HG02642 (cell line): ENCODE results near the gene CARD8.
"Not testable (repeated sequence)": the region's sequence is repeated elsewhere in the genome, so short reads cannot be mapped to it uniquely, and the experiment has no call there.

Experiments used
- ATAC-seq: cut with Tn5 transposase; IDR thresholded peaks from one replicate; pipeline ENCODE4 v1.9.1; 2021; ENCODE audit warnings: mild to moderate bottlenecking; ENCODE audit not compliant: unreplicated experiment, poor library complexity

CARD8 gene

DNA sequence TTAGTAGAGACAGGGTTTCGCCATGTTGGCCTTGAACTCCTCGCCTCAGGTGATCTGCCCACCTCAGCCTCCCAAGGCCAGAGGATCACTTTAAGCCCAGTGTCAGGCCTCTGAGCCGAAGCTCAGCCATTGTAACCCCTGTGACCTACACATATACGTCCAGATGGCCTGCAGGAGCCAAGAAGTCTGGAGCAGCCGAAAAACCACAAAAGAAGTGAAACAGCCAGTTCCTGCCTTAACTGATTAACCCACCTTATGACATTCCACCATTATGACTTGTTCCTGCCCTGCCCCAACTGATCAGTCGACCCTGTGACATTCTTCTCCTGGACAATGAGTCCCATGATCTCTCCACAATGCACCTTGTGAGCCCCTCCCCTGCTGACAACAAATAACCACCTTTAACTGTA lies 13.9 kb upstream of the CARD8 start:
- not testable (repeated sequence) for ATAC-seq

DNA sequence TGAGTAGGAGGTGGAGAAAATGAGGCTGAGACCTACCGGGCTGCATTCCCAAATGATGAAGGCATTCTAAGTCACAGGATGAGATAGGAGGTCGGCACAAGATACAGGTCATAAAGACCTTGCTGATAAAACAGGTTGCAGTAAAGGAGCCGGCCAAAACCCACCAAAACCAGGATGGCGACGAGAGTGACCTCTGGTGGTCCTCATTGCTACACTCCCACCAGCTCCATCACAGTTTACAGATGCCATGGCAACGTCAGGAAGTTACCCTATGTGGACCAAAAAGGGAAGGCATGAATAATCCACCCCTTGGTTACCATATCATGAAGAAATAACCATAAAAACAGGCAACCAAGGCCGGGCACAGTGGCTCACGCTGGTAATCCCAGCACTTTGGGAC lies 9.6 kb upstream of the CARD8 start:
- ATAC-seq = not testable (repeated sequence)

DNA sequence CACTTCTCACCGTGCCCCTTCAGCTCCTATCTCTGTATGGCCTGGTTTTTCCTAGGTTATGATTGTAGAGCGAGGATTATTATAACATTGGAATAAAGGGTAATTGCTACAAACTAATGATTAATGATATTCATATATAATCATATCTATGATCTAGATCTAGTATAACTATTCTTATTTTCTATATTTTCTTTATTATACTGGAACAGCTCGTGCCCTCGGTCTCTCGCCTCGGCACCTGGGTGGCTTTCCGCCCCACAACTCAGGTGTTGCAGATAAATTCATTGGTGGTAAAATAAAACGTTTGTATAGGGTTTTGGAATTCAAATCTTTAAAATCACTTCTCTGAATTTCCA lies 4.6 kb upstream of the CARD8 start:
- not testable (repeated sequence) for ATAC-seq

DNA sequence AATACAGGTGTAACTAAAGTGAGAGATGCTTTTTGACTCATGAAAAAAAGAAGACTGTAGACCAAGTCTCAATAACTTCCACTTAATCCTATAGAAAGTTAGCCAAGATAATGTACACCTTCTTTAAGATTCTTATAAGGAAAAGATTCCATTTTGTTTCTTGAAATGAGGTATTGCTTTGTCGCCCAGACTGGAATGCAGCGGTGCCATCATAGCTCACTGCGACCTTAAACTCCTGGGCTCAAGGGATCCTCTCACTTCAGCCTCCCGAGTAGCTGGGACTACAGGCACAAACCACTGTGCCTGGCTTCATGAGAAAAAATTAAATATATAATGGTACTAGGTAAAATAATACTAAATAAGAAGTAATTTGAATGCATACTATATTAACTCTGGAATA lies 3.3 kb upstream of the CARD8 start:
- ATAC-seq = not testable (repeated sequence)

DNA sequence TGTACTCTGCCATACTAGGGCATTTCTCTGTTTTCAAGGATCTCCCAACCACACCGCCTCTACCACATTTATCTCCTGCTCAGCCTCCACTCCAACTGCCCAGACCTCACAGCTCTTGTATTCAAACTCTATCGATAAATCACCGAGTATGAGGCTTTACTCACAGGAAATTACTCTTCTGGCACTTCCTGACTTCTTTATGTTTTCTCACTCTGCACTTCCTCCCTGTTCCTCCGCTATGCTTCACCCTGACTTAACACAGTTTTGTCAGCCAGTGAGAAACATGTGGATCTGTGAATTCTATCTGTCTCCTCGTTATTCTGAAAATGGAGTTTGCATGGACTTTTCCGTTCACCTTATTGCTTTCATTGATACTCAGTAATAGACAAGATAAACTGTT lies 2.6 kb upstream of the CARD8 start:
- ATAC-seq = no peak

DNA sequence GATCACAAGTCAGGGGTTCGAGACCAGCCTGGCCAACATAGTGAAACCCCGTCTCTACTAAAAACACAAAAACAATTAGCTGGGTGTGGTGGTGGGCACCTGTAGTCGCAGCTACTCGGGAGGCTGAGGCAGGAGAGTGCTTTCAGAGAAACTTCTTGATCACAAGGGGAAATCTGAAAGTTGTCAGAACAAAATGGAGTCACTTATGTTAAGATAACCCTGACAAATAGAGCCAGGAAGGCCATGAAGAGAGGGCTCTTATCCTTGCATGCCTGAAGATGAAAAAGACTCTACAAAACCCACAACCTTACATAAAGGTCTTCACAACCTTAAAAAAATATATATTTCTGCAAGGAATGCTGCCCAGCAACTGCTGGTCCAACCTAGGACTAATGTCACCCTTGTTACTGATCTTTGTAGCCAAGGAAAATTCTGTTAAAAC lies 1.2 kb downstream of the CARD8 start:
- ATAC-seq = no peak

DNA sequence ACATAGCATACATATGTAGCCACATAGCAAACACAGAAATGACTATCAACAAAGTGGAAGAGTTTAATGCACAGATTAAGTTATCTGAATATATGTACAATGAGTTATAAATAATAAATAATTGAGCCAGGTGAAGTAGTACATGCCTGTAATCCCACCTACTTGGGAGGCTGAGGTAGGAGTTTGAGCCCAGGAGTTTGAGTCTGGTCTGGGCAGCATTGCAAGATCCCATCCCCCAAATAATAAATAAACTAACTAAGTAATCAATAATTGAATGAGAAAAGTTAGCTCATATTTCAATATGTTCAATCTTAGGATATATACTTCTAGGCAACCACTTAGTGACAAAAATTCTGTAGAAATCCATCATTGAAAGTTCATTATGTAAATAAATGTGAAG lies 1.7 kb downstream of the CARD8 start:
- no peak for ATAC-seq

DNA sequence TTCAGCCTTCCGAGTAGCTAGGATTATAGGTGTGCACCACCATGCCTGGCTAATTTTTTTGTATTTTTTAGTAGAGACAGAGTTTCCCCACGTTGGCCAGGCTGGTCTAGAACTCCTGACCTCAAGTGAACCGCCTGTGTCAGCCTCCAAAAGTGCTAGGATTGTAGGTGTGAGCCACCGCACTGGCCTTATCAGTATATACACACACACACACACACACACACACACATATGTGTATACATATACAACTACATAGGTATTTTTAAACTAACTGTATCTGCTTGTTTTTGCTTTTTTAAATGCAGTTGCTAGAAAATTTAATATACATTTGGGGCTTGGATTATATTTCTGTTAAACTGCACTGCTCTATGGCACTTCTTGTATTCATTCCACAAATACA lies 3.1 kb downstream of the CARD8 start:
- ATAC-seq = no peak

DNA sequence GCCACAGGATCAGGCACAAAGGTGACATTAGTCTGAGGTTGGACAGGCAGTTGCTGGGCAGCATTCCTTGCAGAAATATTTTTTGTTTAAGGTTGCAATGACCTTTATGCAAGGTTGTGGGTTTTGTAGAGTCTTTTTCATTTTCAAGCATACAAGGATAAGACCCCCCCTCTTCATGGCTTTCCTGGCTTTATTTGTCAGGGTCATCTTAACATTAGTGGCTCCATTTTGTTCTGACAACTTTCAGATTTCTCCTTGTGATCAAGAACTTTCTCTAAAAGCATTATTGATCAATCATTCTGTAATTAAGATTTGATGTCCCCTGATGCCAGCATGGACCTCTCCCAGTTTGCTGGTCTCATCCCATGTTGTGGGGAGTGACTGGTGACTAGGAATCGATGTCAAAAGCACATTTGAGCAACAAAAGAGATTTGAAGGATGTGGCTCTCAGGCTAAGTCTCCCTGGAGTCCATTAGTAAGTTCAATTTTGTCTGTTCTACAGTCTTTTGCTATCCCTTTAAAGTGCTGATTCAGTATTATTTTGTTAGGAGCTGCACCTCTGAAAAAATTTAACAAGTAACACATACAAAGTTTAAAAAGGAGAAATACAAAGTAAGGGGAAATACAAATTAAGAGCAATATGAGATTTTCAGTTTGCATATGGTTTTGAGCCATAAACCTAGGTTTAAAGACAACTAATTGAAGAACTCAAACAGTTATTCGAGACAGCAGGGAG lies 5.3 kb downstream of the CARD8 start:
- ATAC-seq = no peak

DNA sequence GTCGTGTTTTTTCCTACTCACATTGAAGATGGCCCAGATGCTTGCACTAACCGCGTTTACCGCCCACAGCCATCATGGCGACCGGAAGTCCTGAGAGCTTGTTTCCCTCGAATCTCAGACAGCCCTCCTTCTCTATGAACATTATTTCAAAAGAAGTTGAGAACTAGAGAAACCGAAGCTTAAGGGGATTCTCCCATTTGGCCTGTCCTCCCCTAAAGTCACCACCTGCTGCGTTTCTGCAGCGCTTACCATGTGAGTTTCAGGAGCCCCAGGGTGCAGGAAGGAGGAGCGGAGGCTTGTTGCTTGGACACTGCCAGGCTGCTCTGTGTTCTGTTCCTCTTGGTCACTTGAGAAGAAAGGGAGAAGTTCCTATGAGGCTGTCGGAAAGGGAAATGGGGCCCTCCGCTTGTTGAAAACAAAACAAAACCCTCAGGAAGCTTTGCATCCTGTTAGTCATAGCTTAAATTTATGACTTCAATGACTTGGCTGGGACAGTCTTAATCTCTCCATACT lies 6.2 kb downstream of the CARD8 start:
- peak; percentile 83 for ATAC-seq

DNA sequence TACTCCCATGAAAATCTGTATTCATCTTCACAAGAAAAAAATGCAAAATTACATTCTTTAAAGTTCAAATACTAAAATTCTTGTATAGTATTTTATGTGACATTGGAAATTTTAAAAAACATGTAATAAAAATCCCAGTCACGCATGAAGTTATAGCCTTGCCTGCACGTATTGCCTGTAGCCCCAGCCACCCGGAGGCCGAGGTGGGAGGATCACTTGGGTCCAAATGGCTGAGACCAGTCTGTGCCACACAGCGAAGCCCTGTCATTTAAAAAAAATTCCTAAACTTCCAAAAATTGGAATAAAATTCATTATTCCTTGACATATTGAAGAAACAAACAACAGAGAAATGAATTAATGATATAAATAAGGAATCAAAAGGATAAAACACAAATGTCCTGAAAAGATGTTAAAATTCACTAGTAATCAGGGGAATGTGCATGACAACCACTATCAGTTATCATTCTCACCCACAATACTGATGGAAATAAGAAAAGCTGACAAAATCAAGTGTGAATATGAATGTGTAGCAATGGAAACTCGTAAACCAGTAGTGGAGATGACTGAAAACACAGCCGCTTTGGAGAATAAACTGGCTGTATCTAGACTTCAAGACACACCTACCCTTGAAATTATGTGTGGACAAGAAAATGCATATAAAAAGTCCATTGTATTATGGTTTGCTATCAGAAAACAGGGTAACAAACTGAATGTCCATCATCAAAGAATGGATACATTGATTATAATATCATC lies 7.5 kb downstream of the CARD8 start:
- ATAC-seq = no peak

DNA sequence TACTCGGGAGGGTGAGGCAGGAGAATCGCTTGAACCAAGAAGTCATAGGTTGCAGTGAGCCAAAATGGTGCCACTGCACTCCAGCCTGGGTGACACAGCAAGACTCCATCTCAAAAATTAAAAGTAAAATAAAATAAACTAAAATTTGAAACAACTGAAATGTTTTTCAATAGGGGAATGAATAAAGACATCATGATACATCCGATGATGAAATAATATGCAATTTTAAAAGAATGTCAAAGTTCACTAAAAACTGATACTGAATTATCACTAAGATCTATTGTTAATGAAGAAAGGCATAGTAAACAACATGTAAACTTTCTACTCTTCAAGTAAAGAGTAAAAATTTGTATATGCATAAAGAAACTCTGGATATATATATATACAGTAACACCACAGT lies 8.5 kb downstream of the CARD8 start:
- ATAC-seq = no peak

DNA sequence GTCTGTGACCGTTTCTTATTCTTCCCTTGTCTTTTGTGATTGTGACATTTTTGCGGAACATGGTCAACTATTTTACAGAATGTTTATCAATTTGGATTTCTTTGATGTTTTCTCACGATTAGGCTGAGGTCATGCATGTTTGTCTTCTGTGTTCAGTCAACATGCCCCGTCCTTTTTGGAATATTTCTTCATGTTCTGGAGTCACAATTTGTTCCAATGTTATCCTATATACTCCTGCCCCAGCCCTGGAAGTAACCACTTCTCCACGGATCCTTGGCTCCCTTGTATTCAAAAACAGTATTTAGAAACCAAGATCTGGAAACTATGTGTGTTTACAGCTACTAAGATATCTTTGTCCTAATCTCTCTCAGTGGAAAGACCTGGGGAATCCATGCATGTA lies 9.6 kb downstream of the CARD8 start:
- no peak for ATAC-seq

DNA sequence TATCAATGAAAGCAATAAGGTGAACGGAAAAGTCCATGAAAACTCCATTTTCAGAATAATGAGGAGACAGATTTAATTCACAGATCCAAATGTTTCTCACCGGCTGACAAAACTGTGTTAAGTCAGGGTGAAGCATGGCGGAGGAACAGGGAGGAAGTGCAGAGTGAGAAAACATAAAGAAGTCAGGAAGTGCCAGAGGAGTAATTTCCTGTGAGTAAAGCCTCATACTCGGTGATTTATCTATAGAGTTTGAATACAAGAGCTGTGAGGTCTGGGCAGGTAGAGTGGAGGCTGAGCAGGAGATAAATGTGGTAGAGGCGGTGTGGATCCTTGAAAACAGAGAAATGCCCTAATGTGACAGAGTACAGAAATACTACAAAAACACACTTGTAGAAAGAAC lies 11.4 kb downstream of the CARD8 start:
- ATAC-seq = no peak

DNA sequence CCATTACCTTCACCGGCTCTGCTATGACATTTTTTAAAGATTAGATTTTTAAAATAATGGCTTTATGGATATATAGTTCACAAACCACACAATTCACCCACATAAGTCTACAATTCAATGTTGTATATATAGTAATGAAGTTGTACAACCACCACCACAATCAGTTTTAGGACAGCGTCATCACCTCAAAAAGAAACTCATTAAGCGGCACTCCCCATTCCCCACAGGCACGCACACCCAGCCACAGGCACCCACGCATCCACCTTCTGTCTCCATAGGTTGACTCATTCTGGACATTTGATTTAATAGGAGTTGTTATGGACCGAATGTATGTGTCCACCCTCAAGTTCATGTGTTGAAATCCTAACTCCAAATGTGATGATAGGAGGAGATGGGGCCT lies 13.9 kb downstream of the CARD8 start:
- ATAC-seq = not testable (repeated sequence)

DNA sequence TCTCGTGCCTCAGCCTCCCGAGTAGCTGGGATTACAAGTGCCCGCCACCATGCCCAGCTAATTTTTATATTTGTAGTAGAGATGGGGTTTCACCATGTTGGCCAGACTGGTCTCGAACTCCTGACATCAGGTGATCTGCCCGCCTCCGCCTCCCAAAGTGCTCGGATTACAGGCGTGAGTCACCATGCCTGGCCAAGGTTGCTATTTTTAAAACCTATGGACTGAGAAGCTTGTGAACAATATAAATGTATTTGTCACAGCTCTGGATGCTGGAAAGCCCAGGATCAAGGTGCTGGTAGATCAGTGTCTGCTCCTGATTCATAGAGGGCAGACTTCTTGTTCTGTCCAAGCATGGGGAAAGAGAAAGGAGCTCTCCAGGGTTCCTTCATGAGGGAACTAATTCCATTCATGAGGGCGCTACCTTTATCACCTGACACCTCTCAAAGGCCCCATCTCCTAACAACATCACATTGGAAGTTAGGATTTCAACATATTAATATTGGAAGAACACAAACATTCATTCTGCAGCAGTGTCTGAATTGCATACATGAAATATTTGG lies 16.1 kb downstream of the CARD8 start:
- ATAC-seq = no peak

DNA sequence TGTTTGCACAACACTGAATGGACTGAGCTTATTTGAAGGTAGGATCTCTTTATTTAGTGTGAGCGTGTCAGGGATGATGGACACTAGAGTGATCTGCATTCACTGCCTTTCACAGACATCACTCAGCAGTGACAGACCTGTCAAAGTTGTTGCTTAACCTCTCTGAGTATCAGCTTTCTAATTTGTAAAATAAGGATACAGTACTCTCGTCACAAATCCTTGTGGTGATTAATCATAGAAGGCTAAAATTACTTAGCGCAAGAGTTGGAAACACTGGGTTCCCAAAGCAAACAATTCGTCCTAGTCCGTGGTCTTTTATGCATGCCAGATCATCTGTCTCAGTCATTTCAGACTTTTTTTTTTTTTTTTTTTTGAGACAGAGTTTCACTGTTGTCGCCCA lies 16.6 kb downstream of the CARD8 start:
- ATAC-seq = no peak

DNA sequence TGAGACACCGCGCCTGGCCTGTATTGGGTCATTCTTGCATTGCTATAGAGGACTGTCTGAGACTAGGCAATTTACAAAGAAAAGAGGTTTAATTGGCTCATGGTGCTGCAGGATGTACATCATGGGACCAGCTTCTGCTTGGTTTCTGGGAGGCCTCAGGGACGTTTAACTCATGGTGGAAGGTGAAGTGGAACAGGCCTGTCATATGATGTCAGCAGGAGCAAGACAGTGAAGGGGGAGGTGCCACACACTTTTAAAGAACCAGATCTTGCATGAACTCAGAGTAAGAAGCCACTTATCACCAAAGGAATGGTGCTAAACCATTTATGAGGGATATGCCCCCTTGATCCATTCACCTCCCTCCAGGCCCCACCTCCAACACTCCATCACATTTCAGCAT lies 18.7 kb downstream of the CARD8 start:
- no peak for ATAC-seq

DNA sequence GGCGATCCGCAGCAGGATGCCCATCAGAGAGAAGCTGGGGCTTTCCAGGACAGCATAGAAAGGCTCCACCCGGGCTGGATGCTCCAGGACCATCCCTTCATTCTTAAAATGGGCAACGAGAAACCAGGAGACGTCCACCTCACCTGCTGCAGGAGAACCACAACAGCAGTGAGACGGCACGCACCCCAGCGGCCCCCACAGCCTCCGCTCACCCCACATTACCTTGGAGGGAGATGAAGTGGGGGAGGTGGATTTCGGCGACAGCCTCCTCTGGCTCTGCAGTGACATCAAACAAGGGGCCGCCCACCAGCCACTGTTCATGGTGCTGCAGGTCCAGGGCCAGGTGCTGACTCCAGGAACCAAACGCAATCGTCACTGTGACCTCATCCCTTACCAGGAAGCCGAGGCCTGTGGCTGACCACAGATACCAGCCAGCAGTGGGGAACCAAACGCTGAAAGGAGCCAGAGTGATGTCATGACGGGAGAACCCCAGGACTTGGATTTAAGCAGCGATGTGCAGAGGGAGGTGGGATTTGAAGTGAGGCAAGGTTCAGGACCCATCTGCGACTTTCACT lies 25.1 kb downstream of the CARD8 start:
- ATAC-seq = no peak

DNA sequence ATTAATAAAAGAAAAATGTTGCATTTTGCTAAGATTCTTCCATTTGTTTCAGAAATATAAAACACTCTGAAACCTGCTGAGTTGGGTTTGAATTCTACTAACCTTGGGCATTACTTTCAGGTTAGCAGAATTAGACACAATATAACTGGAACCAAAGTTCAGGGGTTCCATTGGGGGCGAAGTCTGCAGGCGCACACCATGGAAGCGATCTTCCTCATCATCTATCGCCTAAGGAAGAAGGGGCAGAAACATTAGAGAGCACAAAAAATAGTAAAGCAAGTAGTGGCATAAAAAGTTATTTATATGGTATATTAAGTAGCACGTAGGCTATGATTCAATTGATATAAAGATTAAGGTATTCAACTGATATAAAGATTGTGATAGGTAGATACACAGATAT lies 34.1 kb downstream of the CARD8 start:
- no peak for ATAC-seq

DNA sequence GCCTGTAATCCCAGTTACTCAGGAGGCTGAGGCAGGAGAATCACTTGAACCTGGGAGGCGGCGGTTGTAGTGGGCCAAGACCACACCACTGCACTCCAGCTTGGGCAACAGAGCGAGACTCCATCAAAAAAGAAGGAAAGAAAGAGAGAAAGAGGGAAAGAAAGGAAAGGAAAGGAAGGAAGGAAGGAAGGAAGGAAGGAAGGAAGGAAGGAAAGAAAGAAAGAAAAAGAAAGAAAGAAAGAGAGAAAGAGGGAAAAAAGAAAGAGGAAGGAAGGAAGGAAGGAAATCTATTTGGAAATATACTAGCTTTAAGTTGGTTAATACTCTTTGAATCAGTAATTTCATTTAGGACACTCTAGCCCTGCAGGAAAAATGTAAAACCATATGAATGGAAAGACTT lies 34.9 kb downstream of the CARD8 start:
- not testable (repeated sequence) for ATAC-seq
